Mesenchymal stem cell (in vitro differentiated cells and primary cell): ENCODE measurements around the gene NKRF.
"Not testable (repeated sequence)": the region's sequence is repeated elsewhere in the genome, so short reads cannot be mapped to it uniquely, and the experiment has no call there.

Experiments used
- DNase-seq: peaks from one replicate; pipeline ENCODE4 v3.0.0-alpha.2; 2013
- H2AFZ ChIP-seq: one replicate; pipeline ENCODE4 v1.6.1; 2013; ENCODE audit warnings: low read depth, mild to moderate bottlenecking, control low read depth, inconsistent platforms, low read length, moderate library complexity
- H2AK5ac ChIP-seq: 2 replicates; pipeline ENCODE4 v1.6.1; 2013; ENCODE audit warnings: low read length, moderate library complexity, mild to moderate bottlenecking, inconsistent platforms; ENCODE audit not compliant: severe bottlenecking
- H2BK120ac ChIP-seq: one replicate; pipeline ENCODE4 v1.6.1; 2013; ENCODE audit warnings: low read depth, mild to moderate bottlenecking, inconsistent platforms, low read length, moderate library complexity
- H2BK12ac ChIP-seq, 2 experiments: one replicate each; pipeline ENCODE4 v1.6.1; 2013; ENCODE audit warnings: inconsistent platforms in 2 of 2, low read length in 2 of 2, mild to moderate bottlenecking in 2 of 2, moderate library complexity in 2 of 2, control low read depth in 1 of 2
- H2BK15ac ChIP-seq: one replicate; pipeline ENCODE4 v1.6.1; 2013; ENCODE audit warnings: mild to moderate bottlenecking, low read depth, inconsistent platforms; ENCODE audit not compliant: poor library complexity, severe bottlenecking
- H2BK5ac ChIP-seq: 2 replicates; pipeline ENCODE4 v1.6.1; 2013; ENCODE audit warnings: low read depth, mild to moderate bottlenecking, low read length, control low read depth, inconsistent platforms; ENCODE audit not compliant: poor library complexity, severe bottlenecking
- H3K14ac ChIP-seq, 2 experiments: one replicate each; pipeline ENCODE4 v1.6.1; 2013; ENCODE audit warnings: inconsistent platforms in 2 of 2, low read length in 2 of 2, control low read depth in 1 of 2, mild to moderate bottlenecking in 1 of 2, moderate library complexity in 1 of 2
- H3K18ac ChIP-seq, 2 experiments: one replicate each; pipeline ENCODE4 v1.6.1; 2013; ENCODE audit warnings: inconsistent platforms in 2 of 2, low read length in 2 of 2, control low read depth in 1 of 2, low read depth in 1 of 2, mild to moderate bottlenecking in 1 of 2
- H3K23ac ChIP-seq, 2 experiments: one replicate each; pipeline ENCODE4 v1.6.1; 2013; ENCODE audit warnings: inconsistent platforms in 2 of 2, low read length in 2 of 2, mild to moderate bottlenecking in 2 of 2, moderate library complexity in 2 of 2, control low read depth in 1 of 2
- H3K27ac ChIP-seq: 2 replicates; pipeline ENCODE4 v1.5.1; 2013; ENCODE audit warnings: mild to moderate bottlenecking, moderate library complexity, low read length, control low read depth, inconsistent platforms; ENCODE audit not compliant: poor library complexity, severe bottlenecking
- H3K27me3 ChIP-seq, 2 experiments: 2 replicates each; pipeline versions ENCODE4 v1.6.1 to v1.7.0; 2013; ENCODE audit warnings: low read length in 2 of 2, mild to moderate bottlenecking in 2 of 2, moderate library complexity in 2 of 2, control low read depth in 1 of 2, inconsistent platforms in 1 of 2; ENCODE audit not compliant: control insufficient read depth in 1 of 2, insufficient read depth in 1 of 2
- H3K36me3 ChIP-seq, 2 experiments: 2 replicates each; pipeline versions ENCODE4 v1.6.1 to v1.7.0; 2013; ENCODE audit warnings: low read length in 2 of 2, control low read depth in 1 of 2, inconsistent platforms in 1 of 2, low read depth in 1 of 2, mild to moderate bottlenecking in 1 of 2; ENCODE audit not compliant: insufficient read depth in 2 of 2, control insufficient read depth in 1 of 2
- H3K4ac ChIP-seq, 2 experiments: one replicate each; pipeline ENCODE4 v1.6.1; 2013; ENCODE audit warnings: inconsistent platforms in 2 of 2, low read length in 2 of 2, mild to moderate bottlenecking in 2 of 2, moderate library complexity in 2 of 2, control low read depth in 1 of 2, low read depth in 1 of 2
- H3K4me1 ChIP-seq: 2 replicates; pipeline ENCODE4 v1.6.1; 2013; ENCODE audit warnings: low read depth, low read length, control low read depth; ENCODE audit not compliant: control insufficient read depth, insufficient read depth
- H3K4me2 ChIP-seq: 2 replicates; pipeline ENCODE4 v1.6.1; 2013; ENCODE audit warnings: low read length, mild to moderate bottlenecking, inconsistent platforms; ENCODE audit not compliant: poor library complexity, severe bottlenecking
- H3K4me3 ChIP-seq, 2 experiments: 2 replicates each; pipeline versions ENCODE4 v1.5.1 to v1.7.0; 2013; ENCODE audit warnings: low read length in 2 of 2, mild to moderate bottlenecking in 2 of 2, control low read depth in 1 of 2, low read depth in 1 of 2; ENCODE audit not compliant: insufficient read depth in 1 of 2
- H3K79me1 ChIP-seq: replicated peaks from 2 replicates; pipeline ENCODE4 v1.6.1; 2013; ENCODE audit warnings: mild to moderate bottlenecking, control low read depth, low read length, inconsistent platforms; ENCODE audit not compliant: poor library complexity, severe bottlenecking
- H3K9ac ChIP-seq: 2 replicates; pipeline ENCODE4 v1.7.0; 2013; ENCODE audit warnings: mild to moderate bottlenecking, low read length, moderate library complexity
- H3K9me3 ChIP-seq: 2 replicates; pipeline ENCODE4 v1.7.0; 2013; ENCODE audit warnings: mild to moderate bottlenecking, low read length; ENCODE audit not compliant: control insufficient read depth
- H4K8ac ChIP-seq: one replicate; pipeline ENCODE4 v1.6.1; 2013; ENCODE audit warnings: inconsistent platforms, mild to moderate bottlenecking, low read length, moderate library complexity
- H4K91ac ChIP-seq: one replicate; pipeline ENCODE4 v1.6.1; 2013; ENCODE audit warnings: mild to moderate bottlenecking, low read length, inconsistent platforms
- WGBS: methylation state at CpG from one replicate; pipeline ENCODE4 v1.1.7; 2013; ENCODE audit warnings: mixed read lengths; 5-methylcytosine and 5-hydroxymethylcytosine counted together

The NKRF gene

GRCh38 chrX:119640731-119641170, 34.5 kb upstream of the NKRF start:
- Histone ChIP-seq H2AK5ac (no peak overlapping the region), H4K91ac (no peak overlapping the region), H3K18ac (no peak overlapping the region), H3K4me3 (no peak overlapping the region), H2BK12ac (no peak overlapping the region), H3K36me3 (peaks cover 0 to 8% of the 10 kb centered on the region in 2 experiments), H3K9me3 (no peaks in the 10 kb centered on the region), H3K27ac (no peak overlapping the region), H4K8ac (no peak overlapping the region), H3K14ac (no peak overlapping the region), H2BK5ac (no peak overlapping the region), H2BK120ac (no peak overlapping the region), H3K4me2 (no peak overlapping the region), H2BK15ac (no peak overlapping the region), H2AFZ (no peak overlapping the region), H3K4me1 (peaks cover 7% of the 10 kb centered on the region), H3K27me3 (peaks cover 0 to 16% of the 10 kb centered on the region in 2 experiments), H3K23ac (no peak overlapping the region), H3K79me1 (no peaks in the 10 kb centered on the region), H3K9ac (no peak overlapping the region), H3K4ac (no peak overlapping the region)
- DNase-seq: no peak
- 94% methylated on average over 3 of the region's 5 CpGs for WGBS

- no peak overlapping the region for H3K23ac ChIP-seq
- H3K4me3 ChIP-seq: no peak overlapping the region
- no peak overlapping the region for H3K27ac ChIP-seq
- H3K18ac ChIP-seq: no peak overlapping the region
- H4K91ac ChIP-seq: no peak overlapping the region
- H3K4me1 ChIP-seq: peaks cover 7% of the 10 kb centered on the region
- H2AK5ac ChIP-seq: no peak overlapping the region
- no peaks in the 10 kb centered on the region for H3K79me1 ChIP-seq
- H3K4ac ChIP-seq: no peak overlapping the region
- no peak overlapping the region for H2AFZ ChIP-seq
- no peak overlapping the region for H2BK5ac ChIP-seq
- no peak overlapping the region for H3K14ac ChIP-seq
- no peak for DNase-seq
- H3K36me3 ChIP-seq: peaks cover 0 to 8% of the 10 kb centered on the region in 2 experiments
- no peak overlapping the region for H2BK15ac ChIP-seq
- H2BK120ac ChIP-seq: no peak overlapping the region
- no peak overlapping the region for H2BK12ac ChIP-seq
- H3K27me3 ChIP-seq: peaks cover 0 to 18% of the 10 kb centered on the region in 2 experiments
- no peaks in the 10 kb centered on the region for H3K9me3 ChIP-seq
- WGBS: 90% methylated on average over 7 of the region's 10 CpGs
- no peak overlapping the region for H3K4me2 ChIP-seq
- H3K9ac ChIP-seq: no peak overlapping the region
- H4K8ac ChIP-seq: no peak overlapping the region
Observed at GRCh38 chrX:119638725-119639471, 32.7 kb upstream of the NKRF start.

- H3K36me3 ChIP-seq, H4K8ac ChIP-seq, H3K4me1 ChIP-seq, H3K9ac ChIP-seq, H2AFZ ChIP-seq, H2AK5ac ChIP-seq, DNase-seq, H3K14ac ChIP-seq, H3K4me3 ChIP-seq, H3K9me3 ChIP-seq, H3K4me2 ChIP-seq, H3K18ac ChIP-seq, H3K23ac ChIP-seq, H3K4ac ChIP-seq, H2BK12ac ChIP-seq, H3K79me1 ChIP-seq, H2BK5ac ChIP-seq, H2BK15ac ChIP-seq, H3K27ac ChIP-seq, H2BK120ac ChIP-seq, H4K91ac ChIP-seq: not testable (repeated sequence)
- H3K27me3 ChIP-seq: peaks cover 0 to 12% of the 10 kb centered on the region in 2 experiments
- no CpG with 5 or more reads among the region's 1 CpG for WGBS
Observed at GRCh38 chrX:119637421-119637820, 31.2 kb upstream of the NKRF start.

- Histone ChIP-seq H3K36me3 (peaks cover 0 to 8% of the 10 kb centered on the region in 2 experiments), H3K9ac (no peak overlapping the region), H2BK5ac (no peak overlapping the region), H3K9me3 (no peaks in the 10 kb centered on the region), H3K4me2 (no peak overlapping the region), H3K18ac (no peak overlapping the region), H3K4ac (no peak overlapping the region), H3K4me3 (no peak overlapping the region), H3K23ac (no peak overlapping the region), H4K8ac (no peak overlapping the region), H3K79me1 (no peaks in the 10 kb centered on the region), H2BK120ac (no peak overlapping the region), H3K4me1 (peaks cover 7% of the 10 kb centered on the region), H3K14ac (no peak overlapping the region), H2AK5ac (no peak overlapping the region), H2BK15ac (no peak overlapping the region), H2AFZ (no peak overlapping the region), H3K27me3 (peaks cover 0 to 8% of the 10 kb centered on the region in 2 experiments), H4K91ac (no peak overlapping the region), H3K27ac (no peak overlapping the region), H2BK12ac (no peak overlapping the region)
- 88% methylated on average over 8 of the region's 8 CpGs for WGBS
- no peak for DNase-seq
Observed at GRCh38 chrX:119636419-119636818, 30.2 kb upstream of the NKRF start.
